Mucosa of rectum (tissue), 2 donors: Measurements from ENCODE around the gene ARV1.
"Not testable (repeated sequence)": the region's sequence is repeated elsewhere in the genome, so short reads cannot be mapped to it uniquely, and the experiment has no call there.

Experiments used
- H3K27ac ChIP-seq, 2 donors: one replicate each; pipeline ENCODE4 v1.7.0; 2013; ENCODE audit warnings: inconsistent platforms in 2 of 2, low read depth in 2 of 2, low read length in 2 of 2
- H3K27me3 ChIP-seq, 2 donors: one replicate each; pipeline ENCODE4 v1.7.0; 2013; ENCODE audit warnings: low read length in 2 of 2; ENCODE audit not compliant: control insufficient read depth in 2 of 2, insufficient read depth in 2 of 2
- H3K36me3 ChIP-seq, 2 donors: one replicate each; pipeline ENCODE4 v1.7.0; 2013; ENCODE audit warnings: low read length in 2 of 2; ENCODE audit not compliant: control insufficient read depth in 2 of 2, insufficient read depth in 2 of 2
- H3K4me1 ChIP-seq, 2 donors: one replicate each; pipeline ENCODE4 v1.7.0; 2013; ENCODE audit warnings: low read length in 2 of 2, mild to moderate bottlenecking in 1 of 2; ENCODE audit not compliant: control insufficient read depth in 2 of 2, insufficient read depth in 2 of 2
- H3K4me3 ChIP-seq, 2 donors: one replicate each; pipeline ENCODE4 v1.7.0; 2013; ENCODE audit warnings: low read length in 2 of 2
- H3K9ac ChIP-seq, 2 donors: one replicate each; pipeline ENCODE4 v1.7.0; 2013; ENCODE audit warnings: low read length in 2 of 2, low read depth in 1 of 2, mild to moderate bottlenecking in 1 of 2
- H3K9me3 ChIP-seq, 2 donors: one replicate each; pipeline ENCODE4 v1.7.0; 2013; ENCODE audit warnings: low read length in 2 of 2; ENCODE audit not compliant: control insufficient read depth in 2 of 2
- donor health status: healthy.
- donor health status: Normal muscosa, but diverticular disease.

The ARV1 gene

GRCh38 chr1:230985711-230986110 lies 6.8 kb downstream of the ARV1 start:
- Histone ChIP-seq H3K36me3 (peaks cover 8 to 13% of the 10 kb centered on the region in 2 donors), H3K27me3 (no peaks in the 10 kb centered on the region), H3K4me1 (peaks cover 11 to 28% of the 10 kb centered on the region in 2 donors), H3K27ac (peak overlapping the region; percentile 72 to 75), H3K9me3 (no peaks in the 10 kb centered on the region), H3K9ac (peak overlapping the region in 1 of 2 donors; percentile 19), H3K4me3 (no peak overlapping the region)

GRCh38 chr1:230986976-230987375 lies 8.1 kb downstream of the ARV1 start:
- H3K4me3 ChIP-seq: no peak overlapping the region
- H3K4me1 ChIP-seq: peaks cover 11 to 27% of the 10 kb centered on the region in 2 donors
- no peaks in the 10 kb centered on the region for H3K27me3 ChIP-seq
- H3K27ac ChIP-seq: no peak overlapping the region
- H3K36me3 ChIP-seq: peaks cover 14% of the 10 kb centered on the region in 2 donors
- no peak overlapping the region for H3K9ac ChIP-seq
- no peaks in the 10 kb centered on the region for H3K9me3 ChIP-seq

- no peak overlapping the region for H3K27ac ChIP-seq
- no peak overlapping the region for H3K9ac ChIP-seq
- H3K4me1 ChIP-seq: peaks cover 11 to 27% of the 10 kb centered on the region in 2 donors
- no peak overlapping the region for H3K4me3 ChIP-seq
- H3K36me3 ChIP-seq: peaks cover 19% of the 10 kb centered on the region in 2 donors
- no peaks in the 10 kb centered on the region for H3K27me3 ChIP-seq
- no peaks in the 10 kb centered on the region for H3K9me3 ChIP-seq
Observed at GRCh38 chr1:230987448-230987847, 8.6 kb downstream of the ARV1 start.

GRCh38 chr1:230992100-230992774 lies 13.3 kb downstream of the ARV1 start:
- Histone ChIP-seq H3K36me3 (peaks cover 39 to 46% of the 10 kb centered on the region in 2 donors), H3K9ac (no peak overlapping the region), H3K27me3 (no peaks in the 10 kb centered on the region), H3K4me1 (peaks cover 0 to 2% of the 10 kb centered on the region in 2 donors), H3K4me3 (no peak overlapping the region), H3K27ac (no peak overlapping the region), H3K9me3 (no peaks in the 10 kb centered on the region)

- H3K27me3 ChIP-seq: no peaks in the 10 kb centered on the region
- no peak overlapping the region for H3K4me3 ChIP-seq
- H3K9me3 ChIP-seq: no peaks in the 10 kb centered on the region
- peaks cover 63 to 68% of the 10 kb centered on the region in 2 donors for H3K36me3 ChIP-seq
- no peak overlapping the region for H3K27ac ChIP-seq
- H3K9ac ChIP-seq: no peak overlapping the region
- H3K4me1 ChIP-seq: no peaks in the 10 kb centered on the region
Observed at GRCh38 chr1:230994860-230995259, 16.0 kb downstream of the ARV1 start.

- peaks cover 52 to 55% of the 10 kb centered on the region in 2 donors for H3K36me3 ChIP-seq
- H3K9ac ChIP-seq: no peak overlapping the region
- H3K27me3 ChIP-seq: no peaks in the 10 kb centered on the region
- H3K4me1 ChIP-seq: no peaks in the 10 kb centered on the region
- H3K27ac ChIP-seq: no peak overlapping the region
- no peak overlapping the region for H3K4me3 ChIP-seq
- H3K9me3 ChIP-seq: peaks cover 10% of the 10 kb centered on the region in 2 donors
Observed at GRCh38 chr1:231000201-231000600, 21.3 kb downstream of the ARV1 start.

GRCh38 chr1:231000639-231001038 lies 21.7 kb downstream of the ARV1 start:
- H3K9ac ChIP-seq: no peak overlapping the region
- H3K4me3 ChIP-seq: no peak overlapping the region
- peaks cover 51 to 54% of the 10 kb centered on the region in 2 donors for H3K36me3 ChIP-seq
- H3K4me1 ChIP-seq: no peaks in the 10 kb centered on the region
- no peak overlapping the region for H3K27ac ChIP-seq
- no peaks in the 10 kb centered on the region for H3K27me3 ChIP-seq
- peaks cover 10% of the 10 kb centered on the region in 2 donors for H3K9me3 ChIP-seq

- peaks cover 10% of the 10 kb centered on the region in 2 donors for H3K9me3 ChIP-seq
- H3K4me3 ChIP-seq: no peak overlapping the region
- H3K9ac ChIP-seq: no peak overlapping the region
- no peaks in the 10 kb centered on the region for H3K27me3 ChIP-seq
- no peaks in the 10 kb centered on the region for H3K4me1 ChIP-seq
- no peak overlapping the region for H3K27ac ChIP-seq
- peaks cover 41 to 42% of the 10 kb centered on the region in 2 donors for H3K36me3 ChIP-seq
Observed at GRCh38 chr1:231001892-231002291, 23.0 kb downstream of the ARV1 start.

GRCh38 chr1:231007535-231007934 lies 28.6 kb downstream of the ARV1 start:
- not testable (repeated sequence) for H3K4me3 ChIP-seq, H3K36me3 ChIP-seq, H3K27me3 ChIP-seq, H3K4me1 ChIP-seq, H3K9ac ChIP-seq, H3K27ac ChIP-seq
- H3K9me3 ChIP-seq: peaks cover 10% of the 10 kb centered on the region in 2 donors

- Histone ChIP-seq H3K27ac (no peak overlapping the region), H3K9ac (no peak overlapping the region), H3K36me3 (no peaks in the 10 kb centered on the region), H3K9me3 (no peaks in the 10 kb centered on the region), H3K4me3 (no peak overlapping the region), H3K27me3 (no peaks in the 10 kb centered on the region), H3K4me1 (no peaks in the 10 kb centered on the region)
Observed at GRCh38 chr1:231011360-231011759, 32.5 kb downstream of the ARV1 start.
